DMS114 treated with DMSO at 0.1 percent for 48 hours (cell line): ENCODE results near the gene MYO1D.
A peak's percentile ranks its signal among the peaks of the same experiment; 100 is the strongest.
"Not testable (repeated sequence)": the region's sequence is repeated elsewhere in the genome, so short reads cannot be mapped to it uniquely, and the experiment has no call there.

Experiments used
- DNase-seq: peaks from one replicate; lab custom pipeline; 2025; ENCODE audit not compliant: unreplicated experiment; lab: John Stamatoyannopoulos, UW

MYO1D gene

GRCh38 chr17:32896647-32897258 is 19.8 kb upstream of the MYO1D start:
- no peak for DNase-seq

- no peak for DNase-seq
Observed at GRCh38 chr17:32894245-32894644, 17.3 kb upstream of the MYO1D start.

GRCh38 chr17:32887410-32887809 is 10.5 kb upstream of the MYO1D start:
- DNase-seq = not testable (repeated sequence)

GRCh38 chr17:32886951-32887350 is 10.0 kb upstream of the MYO1D start:
- not testable (repeated sequence) for DNase-seq

GRCh38 chr17:32882734-32883133 is 5.8 kb upstream of the MYO1D start:
- no peak for DNase-seq

- no peak for DNase-seq
Observed at GRCh38 chr17:32882029-32882428, 5.1 kb upstream of the MYO1D start.

GRCh38 chr17:32880671-32881453 is 3.9 kb upstream of the MYO1D start:
- DNase-seq = no peak

- DNase-seq = no peak
Observed at GRCh38 chr17:32879134-32879533, 2.2 kb upstream of the MYO1D start.

GRCh38 chr17:32878211-32878610 is 1.3 kb upstream of the MYO1D start:
- DNase-seq = no peak

- peak; percentile 55 for DNase-seq
Observed at GRCh38 chr17:32877164-32877764, 340 bp upstream of the MYO1D start.

- DNase-seq = no peak
Observed at GRCh38 chr17:32875923-32876416, 954 bp downstream of the MYO1D start.

GRCh38 chr17:32875230-32875917 is 1.6 kb downstream of the MYO1D start:
- DNase-seq = no peak

- DNase-seq = no peak
Observed at GRCh38 chr17:32873114-32873513, 3.8 kb downstream of the MYO1D start.

GRCh38 chr17:32871746-32872145 is 5.2 kb downstream of the MYO1D start:
- no peak for DNase-seq

GRCh38 chr17:32870969-32871368 is 6.0 kb downstream of the MYO1D start:
- no peak for DNase-seq

- no peak for DNase-seq
Observed at GRCh38 chr17:32870027-32870670, 6.8 kb downstream of the MYO1D start.

- DNase-seq = no peak
Observed at GRCh38 chr17:32869345-32870026, 7.4 kb downstream of the MYO1D start.

GRCh38 chr17:32865141-32865540 is 11.8 kb downstream of the MYO1D start:
- no peak for DNase-seq

- no peak for DNase-seq
Observed at GRCh38 chr17:32863559-32863958, 13.4 kb downstream of the MYO1D start.

- no peak for DNase-seq
Observed at GRCh38 chr17:32862940-32863339, 14.0 kb downstream of the MYO1D start.
